ENCODE measurements around the gene RBM5.

RBM5 gene

DNA sequence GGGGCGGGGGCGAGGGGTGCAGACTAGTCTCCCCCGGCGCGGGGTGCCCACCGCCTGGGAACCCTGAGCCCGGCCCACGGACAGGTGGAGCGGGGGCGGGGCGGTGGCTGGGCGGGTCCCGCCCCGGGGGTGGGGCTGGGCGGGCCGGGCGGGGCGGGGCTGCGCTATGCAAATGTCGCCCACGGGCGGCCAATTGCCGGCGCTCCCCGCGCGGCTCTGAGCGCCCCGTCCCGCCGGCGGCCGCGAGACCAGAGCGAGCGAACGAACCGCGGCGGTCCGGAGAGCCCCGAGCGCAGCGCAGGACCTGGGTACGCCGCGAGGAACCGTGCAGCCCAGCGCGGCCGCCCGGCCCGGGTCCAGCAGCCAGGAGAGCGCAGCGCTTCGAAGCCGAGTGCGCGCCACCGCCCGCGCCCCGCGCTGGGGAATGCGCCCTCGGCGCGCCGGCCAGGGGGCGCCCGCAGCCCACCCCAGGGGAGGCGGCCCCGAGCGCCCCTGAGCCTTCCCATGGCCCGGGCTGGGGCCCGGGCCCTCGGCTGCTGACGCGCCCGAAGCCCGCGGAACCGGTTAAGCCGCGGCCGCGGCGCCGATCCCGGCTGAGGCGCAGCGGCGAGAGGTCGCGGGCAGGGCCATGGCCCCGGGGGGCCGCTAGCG, 66.2 kb downstream of the RBM5 start, which contains the start of gene SEMA3F:
TSS of gene SEMA3F (plus strand) at position 485 of the 651 bp plus-strand sequence. CDS start 4,299 bp downstream, outside the sequence.
- TF ChIP-seq, protein P1, sequence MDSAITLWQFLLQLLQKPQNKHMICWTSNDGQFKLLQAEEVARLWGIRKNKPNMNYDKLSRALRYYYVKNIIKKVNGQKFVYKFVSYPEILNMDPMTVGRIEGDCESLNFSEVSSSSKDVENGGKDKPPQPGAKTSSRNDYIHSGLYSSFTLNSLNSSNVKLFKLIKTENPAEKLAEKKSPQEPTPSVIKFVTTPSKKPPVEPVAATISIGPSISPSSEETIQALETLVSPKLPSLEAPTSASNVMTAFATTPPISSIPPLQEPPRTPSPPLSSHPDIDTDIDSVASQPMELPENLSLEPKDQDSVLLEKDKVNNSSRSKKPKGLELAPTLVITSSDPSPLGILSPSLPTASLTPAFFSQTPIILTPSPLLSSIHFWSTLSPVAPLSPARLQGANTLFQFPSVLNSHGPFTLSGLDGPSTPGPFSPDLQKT (IDR thresholded peaks at IDR 0.05; ENCODE audit: borderline replicate concordance, low read depth, low read length): no peak
- TF ChIP-seq MZF1 (tag by site-specific recombination; IDR thresholded peaks at IDR 0.05; ENCODE audit: borderline replicate concordance) (no peak), ZIC2 (tag by site-specific recombination; IDR thresholded peaks at IDR 0.05) (no peak), MEIS1 (CRISPR knock-in tag; IDR thresholded peaks at IDR 0.05; ENCODE audit: borderline replicate concordance) (no peak), OVOL3 (tag by site-specific recombination; IDR thresholded peaks at IDR 0.05) (no peak), WT1 (tag by site-specific recombination; IDR thresholded peaks at IDR 0.05) (no peak), PRDM1 (tag by site-specific recombination; IDR thresholded peaks at IDR 0.05) (no peak), YY2 (tag by site-specific recombination; IDR thresholded peaks at IDR 0.05) (no peak), ZNF266 (tag by site-specific recombination; IDR thresholded peaks at IDR 0.05; ENCODE audit: low read depth) (no peak), ZNF558 (tag by site-specific recombination; IDR thresholded peaks at IDR 0.05) (no peak), ZNF311 (tag by site-specific recombination; IDR thresholded peaks at IDR 0.05; ENCODE audit: borderline replicate concordance) (no peak), KLF9 (tag by site-specific recombination; IDR thresholded peaks at IDR 0.05; ENCODE audit: low read depth) (no peak), ZSCAN23 (tag by site-specific recombination; IDR thresholded peaks at IDR 0.05) (no peak), ZNF423 (tag by site-specific recombination; IDR thresholded peaks at IDR 0.05) (no peak), ZNF521 (tag by site-specific recombination; IDR thresholded peaks at IDR 0.05) (no peak)
- TF ChIP-seq, protein P2, sequence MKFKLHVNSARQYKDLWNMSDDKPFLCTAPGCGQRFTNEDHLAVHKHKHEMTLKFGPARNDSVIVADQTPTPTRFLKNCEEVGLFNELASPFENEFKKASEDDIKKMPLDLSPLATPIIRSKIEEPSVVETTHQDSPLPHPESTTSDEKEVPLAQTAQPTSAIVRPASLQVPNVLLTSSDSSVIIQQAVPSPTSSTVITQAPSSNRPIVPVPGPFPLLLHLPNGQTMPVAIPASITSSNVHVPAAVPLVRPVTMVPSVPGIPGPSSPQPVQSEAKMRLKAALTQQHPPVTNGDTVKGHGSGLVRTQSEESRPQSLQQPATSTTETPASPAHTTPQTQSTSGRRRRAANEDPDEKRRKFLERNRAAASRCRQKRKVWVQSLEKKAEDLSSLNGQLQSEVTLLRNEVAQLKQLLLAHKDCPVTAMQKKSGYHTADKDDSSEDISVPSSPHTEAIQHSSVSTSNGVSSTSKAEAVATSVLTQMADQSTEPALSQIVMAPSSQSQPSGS (tag by site-specific recombination; IDR thresholded peaks at IDR 0.05; ENCODE audit: low read depth): no peak
- CTCF ChIA-PET: no interaction called here
- Histone ChIP-seq H3K9me3 (ENCODE audit: control insufficient read depth, insufficient read depth, low read depth, low read length) (no peaks in the 10 kb centered on the region), H3K4me3 (ENCODE audit: low read depth, low read length) (peak within 1 kb of the TSS; percentile 42), H3K27ac (ENCODE audit: extremely low read depth, low read depth, low read length) (no peak within 1 kb of the TSS; the same call in 1 of the 2 replicates), H3K4me1 (ENCODE audit: control insufficient read depth, insufficient read depth, low read length) (0 out of 2 replicates have a peak, but pooled peaks cover 3% of the 10 kb centered on the region), H3K36me3 (ENCODE audit: control insufficient read depth in 2 of 2, insufficient read depth in 1 of 2, low read length in 2 of 2) (peaks cover 0 to 8% of the 10 kb centered on the region in 2 experiments; a peak in 1 of 3 replicates)
- POLR2A ChIA-PET: no interaction called here

DNA sequence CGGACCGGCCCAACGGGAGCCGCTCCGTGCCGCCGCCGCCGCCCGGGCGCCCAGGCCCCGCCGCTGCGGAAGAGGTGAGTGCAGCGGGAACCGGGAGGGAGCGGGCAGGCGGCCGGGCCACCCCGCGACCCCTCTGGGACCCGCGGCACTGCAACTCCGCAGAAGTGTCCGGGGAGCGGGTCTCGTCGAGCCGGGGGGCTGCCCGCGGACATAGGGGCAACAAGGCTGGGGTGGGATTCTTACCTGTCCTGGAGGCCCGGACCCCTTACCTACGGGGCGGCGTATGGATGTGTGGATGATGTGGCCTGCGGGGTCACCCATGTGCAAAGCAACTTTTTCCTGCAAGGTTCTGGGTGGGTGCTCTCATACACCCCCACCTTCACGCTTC, 66.8 kb downstream of the RBM5 start:
- Histone ChIP-seq H3K27ac (ENCODE audit: extremely low read depth, low read depth, low read length) (no peak overlapping the region; the same call in 1 of the 2 replicates), H3K4me3 (ENCODE audit: low read depth, low read length) (peak overlapping the region; percentile 42), H3K36me3 (ENCODE audit: control insufficient read depth in 2 of 2, insufficient read depth in 1 of 2, low read length in 2 of 2) (peaks cover 0 to 13% of the 10 kb centered on the region in 2 experiments; a peak in 1 of 3 replicates), H3K9me3 (ENCODE audit: control insufficient read depth, insufficient read depth, low read depth, low read length) (no peaks in the 10 kb centered on the region), H3K4me1 (ENCODE audit: control insufficient read depth, insufficient read depth, low read length) (0 out of 2 replicates have a peak, but pooled peaks cover 3% of the 10 kb centered on the region)
- TF ChIP-seq, protein P3, sequence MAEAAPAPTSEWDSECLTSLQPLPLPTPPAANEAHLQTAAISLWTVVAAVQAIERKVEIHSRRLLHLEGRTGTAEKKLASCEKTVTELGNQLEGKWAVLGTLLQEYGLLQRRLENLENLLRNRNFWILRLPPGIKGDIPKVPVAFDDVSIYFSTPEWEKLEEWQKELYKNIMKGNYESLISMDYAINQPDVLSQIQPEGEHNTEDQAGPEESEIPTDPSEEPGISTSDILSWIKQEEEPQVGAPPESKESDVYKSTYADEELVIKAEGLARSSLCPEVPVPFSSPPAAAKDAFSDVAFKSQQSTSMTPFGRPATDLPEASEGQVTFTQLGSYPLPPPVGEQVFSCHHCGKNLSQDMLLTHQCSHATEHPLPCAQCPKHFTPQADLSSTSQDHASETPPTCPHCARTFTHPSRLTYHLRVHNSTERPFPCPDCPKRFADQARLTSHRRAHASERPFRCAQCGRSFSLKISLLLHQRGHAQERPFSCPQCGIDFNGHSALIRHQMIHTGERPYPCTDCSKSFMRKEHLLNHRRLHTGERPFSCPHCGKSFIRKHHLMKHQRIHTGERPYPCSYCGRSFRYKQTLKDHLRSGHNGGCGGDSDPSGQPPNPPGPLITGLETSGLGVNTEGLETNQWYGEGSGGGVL (tag by site-specific recombination; IDR thresholded peaks at IDR 0.05): no peak
- TF ChIP-seq ZNF140 (tag by site-specific recombination; IDR thresholded peaks at IDR 0.05): no peak
- TF ChIP-seq, protein P4, sequence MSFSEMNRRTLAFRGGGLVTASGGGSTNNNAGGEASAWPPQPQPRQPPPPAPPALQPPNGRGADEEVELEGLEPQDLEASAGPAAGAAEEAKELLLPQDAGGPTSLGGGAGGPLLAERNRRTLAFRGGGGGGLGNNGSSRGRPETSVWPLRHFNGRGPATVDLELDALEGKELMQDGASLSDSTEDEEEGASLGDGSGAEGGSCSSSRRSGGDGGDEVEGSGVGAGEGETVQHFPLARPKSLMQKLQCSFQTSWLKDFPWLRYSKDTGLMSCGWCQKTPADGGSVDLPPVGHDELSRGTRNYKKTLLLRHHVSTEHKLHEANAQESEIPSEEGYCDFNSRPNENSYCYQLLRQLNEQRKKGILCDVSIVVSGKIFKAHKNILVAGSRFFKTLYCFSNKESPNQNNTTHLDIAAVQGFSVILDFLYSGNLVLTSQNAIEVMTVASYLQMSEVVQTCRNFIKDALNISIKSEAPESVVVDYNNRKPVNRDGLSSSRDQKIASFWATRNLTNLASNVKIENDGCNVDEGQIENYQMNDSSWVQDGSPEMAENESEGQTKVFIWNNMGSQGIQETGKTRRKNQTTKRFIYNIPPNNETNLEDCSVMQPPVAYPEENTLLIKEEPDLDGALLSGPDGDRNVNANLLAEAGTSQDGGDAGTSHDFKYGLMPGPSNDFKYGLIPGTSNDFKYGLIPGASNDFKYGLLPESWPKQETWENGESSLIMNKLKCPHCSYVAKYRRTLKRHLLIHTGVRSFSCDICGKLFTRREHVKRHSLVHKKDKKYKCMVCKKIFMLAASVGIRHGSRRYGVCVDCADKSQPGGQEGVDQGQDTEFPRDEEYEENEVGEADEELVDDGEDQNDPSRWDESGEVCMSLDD (tag by site-specific recombination; IDR thresholded peaks at IDR 0.05): 0 out of 2 replicates have a peak, but pooled peaks have one; percentile 15
- ChIA-PET CTCF (no interaction called here), POLR2A (no interaction called here)

All from HEK293 (cell line).